ENCODE results near the gene RNF113B. TPM values are rescaled to one million over a fixed set of nuclear protein-coding genes. Genes with fewer than 3 reads are reported as not detected.

Gene RNF113B
- total RNA-seq: not detected

DNA sequence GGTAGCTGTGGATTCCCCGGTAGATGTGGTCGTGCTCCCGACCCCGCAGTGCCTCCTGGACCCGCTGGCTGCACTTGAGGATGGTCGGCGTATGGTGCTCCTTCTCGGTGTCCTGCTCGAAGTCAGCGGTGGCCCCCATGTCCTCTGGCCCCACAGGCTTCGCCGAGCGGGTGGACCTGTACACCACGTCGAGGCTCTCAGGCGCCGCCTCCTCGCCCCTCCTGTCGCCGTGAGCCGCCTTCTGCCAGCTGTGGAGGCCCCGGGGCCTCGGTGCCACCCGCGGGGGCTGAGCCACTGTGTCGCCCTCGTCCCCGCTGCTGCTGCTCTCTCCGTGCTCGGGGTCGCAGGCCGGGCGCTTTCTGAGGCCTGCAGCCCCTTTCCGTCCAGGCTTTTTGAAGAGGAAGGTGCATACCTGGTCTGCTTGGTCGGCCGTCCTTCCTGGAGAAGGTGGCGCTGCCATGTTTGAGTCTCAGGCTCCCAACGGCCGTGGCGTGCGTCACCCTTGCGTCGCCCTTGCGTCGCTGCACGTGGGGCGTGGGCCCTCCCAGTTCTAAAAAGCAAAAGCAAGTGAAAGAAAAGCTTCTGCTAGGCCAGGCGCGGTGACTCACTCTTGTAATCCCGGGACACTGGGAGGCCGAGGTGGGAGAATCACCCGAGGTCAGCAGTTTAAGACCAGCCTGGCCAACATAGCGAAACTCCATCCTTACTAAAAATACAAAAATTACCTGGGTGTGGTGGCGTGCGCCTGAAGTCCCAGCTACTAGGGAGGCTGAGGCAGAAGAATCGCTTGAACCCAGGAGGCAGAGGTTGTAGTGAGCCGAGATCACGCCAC, at the start of gene RNF113B:
RNF113B (minus strand) TSS at position 493 of the 832 bp plus-strand sequence; CDS start at position 460, 33 bp downstream.
- H3K4me3 Mint-ChIP-seq: no peak within 1 kb of the TSS
- POLR2A ChIA-PET: no interaction called here
- intact Hi-C loops (cut with micrococcal nuclease): no loop called here
- CTCF ChIA-PET: no interaction called here
- DNase-seq (no peak), ATAC-seq (no peak)
- H3K9me3 Mint-ChIP-seq: no peaks in the 10 kb centered on the region
- no peaks in the 10 kb centered on the region for H3K36me3 Mint-ChIP-seq (ENCODE audit: low read depth)
- H3K4me1 Mint-ChIP-seq (ENCODE audit: low read depth): no peaks in the 10 kb centered on the region
- no peak within 1 kb of the TSS for H3K27ac Mint-ChIP-seq
- TF ChIP-seq, protein P1, sequence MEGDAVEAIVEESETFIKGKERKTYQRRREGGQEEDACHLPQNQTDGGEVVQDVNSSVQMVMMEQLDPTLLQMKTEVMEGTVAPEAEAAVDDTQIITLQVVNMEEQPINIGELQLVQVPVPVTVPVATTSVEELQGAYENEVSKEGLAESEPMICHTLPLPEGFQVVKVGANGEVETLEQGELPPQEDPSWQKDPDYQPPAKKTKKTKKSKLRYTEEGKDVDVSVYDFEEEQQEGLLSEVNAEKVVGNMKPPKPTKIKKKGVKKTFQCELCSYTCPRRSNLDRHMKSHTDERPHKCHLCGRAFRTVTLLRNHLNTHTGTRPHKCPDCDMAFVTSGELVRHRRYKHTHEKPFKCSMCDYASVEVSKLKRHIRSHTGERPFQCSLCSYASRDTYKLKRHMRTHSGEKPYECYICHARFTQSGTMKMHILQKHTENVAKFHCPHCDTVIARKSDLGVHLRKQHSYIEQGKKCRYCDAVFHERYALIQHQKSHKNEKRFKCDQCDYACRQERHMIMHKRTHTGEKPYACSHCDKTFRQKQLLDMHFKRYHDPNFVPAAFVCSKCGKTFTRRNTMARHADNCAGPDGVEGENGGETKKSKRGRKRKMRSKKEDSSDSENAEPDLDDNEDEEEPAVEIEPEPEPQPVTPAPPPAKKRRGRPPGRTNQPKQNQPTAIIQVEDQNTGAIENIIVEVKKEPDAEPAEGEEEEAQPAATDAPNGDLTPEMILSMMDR (IDR thresholded peaks at IDR 0.05): no peak
- peaks cover 9% of the 10 kb centered on the region for H3K27me3 Mint-ChIP-seq

DNA sequence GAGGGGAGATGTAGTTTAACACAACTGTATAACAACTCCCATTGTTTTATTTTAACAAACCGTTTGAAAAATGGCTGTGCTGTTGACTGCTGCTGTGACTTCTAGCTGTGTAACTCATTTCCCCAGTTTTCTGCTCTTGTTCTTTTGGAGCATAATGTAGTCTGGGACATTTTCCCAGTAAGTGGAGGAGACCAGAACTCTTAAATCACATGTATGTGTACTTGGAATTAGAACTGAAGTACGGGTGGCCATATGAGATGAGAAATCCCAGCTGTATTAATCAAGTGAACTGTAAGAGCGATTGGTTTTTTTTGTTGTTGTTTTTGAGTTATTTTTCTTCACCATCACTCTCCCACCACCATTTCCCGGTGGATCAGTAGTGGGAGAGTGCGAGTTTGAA, 49.4 kb upstream of the RNF113B start:
- ATAC-seq: no peak
- H3K36me3 Mint-ChIP-seq (ENCODE audit: low read depth): no peaks in the 10 kb centered on the region
- H3K27ac Mint-ChIP-seq: no peak overlapping the region
- H3K4me1 Mint-ChIP-seq (ENCODE audit: low read depth): no peaks in the 10 kb centered on the region
- peaks cover 2% of the 10 kb centered on the region for H3K9me3 Mint-ChIP-seq
- H3K4me3 Mint-ChIP-seq: no peak overlapping the region
- DNase-seq: no peak
- TF ChIP-seq, protein P1 (IDR thresholded peaks at IDR 0.05): no peak
- CTCF ChIA-PET: no interaction called here
- intact Hi-C loops (cut with micrococcal nuclease): no loop called here
- H3K27me3 Mint-ChIP-seq: peaks cover 8% of the 10 kb centered on the region
- POLR2A ChIA-PET: no interaction called here

DNA sequence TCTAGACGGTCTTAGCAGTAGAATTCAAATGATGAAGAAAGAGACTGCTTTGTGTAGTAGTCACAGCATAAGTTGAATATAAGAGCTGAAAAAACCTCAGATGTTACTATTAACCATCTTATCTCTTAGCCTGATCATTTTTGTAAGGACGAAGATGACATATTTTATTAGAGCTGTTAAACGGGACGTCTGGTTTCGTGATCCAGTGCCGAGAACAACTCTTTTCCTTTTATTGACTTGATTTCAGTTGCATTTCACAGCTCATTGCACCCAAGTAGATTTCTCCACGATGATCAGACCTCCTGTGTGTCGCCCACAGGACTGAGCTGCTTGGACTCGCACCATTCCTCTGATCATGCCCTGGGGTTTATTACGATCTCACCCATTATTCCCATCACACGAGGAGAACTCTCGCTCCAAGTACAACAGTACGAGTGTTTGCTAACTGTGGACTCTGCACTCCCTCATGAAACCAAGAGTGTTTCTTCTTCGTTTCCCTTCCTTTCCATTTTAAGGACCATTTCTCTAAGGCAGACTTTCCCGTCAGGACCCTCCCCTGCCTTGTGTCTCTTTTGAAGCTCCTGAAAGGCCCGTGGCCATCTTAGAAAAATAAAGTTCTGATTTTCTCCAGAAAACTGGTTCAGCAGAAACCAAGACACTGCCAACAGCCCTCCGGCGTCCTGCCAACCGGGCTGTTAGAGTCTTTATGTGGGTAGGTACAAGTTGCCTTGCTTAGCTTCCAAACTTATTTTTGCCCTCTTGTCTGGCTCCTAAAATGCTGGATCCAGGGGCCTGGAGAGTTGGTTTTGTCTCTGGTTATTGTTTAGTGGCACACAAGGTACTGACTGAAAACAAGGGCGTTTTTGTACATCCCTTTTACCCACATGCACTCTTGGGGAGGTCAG, 48.2 kb upstream of the RNF113B start:
- intact Hi-C loops (cut with micrococcal nuclease): no loop called here
- no peaks in the 10 kb centered on the region for H3K4me1 Mint-ChIP-seq (ENCODE audit: low read depth)
- ChIA-PET CTCF (no interaction called here), POLR2A (interaction anchor here (0.6 kb wide), 1 partner anchor 160 kb away, joined by 3 read pairs; no protein-coding TSS in a partner anchor)
- no peaks in the 10 kb centered on the region for H3K9me3 Mint-ChIP-seq
- DNase-seq: no peak
- H3K27me3 Mint-ChIP-seq: peaks cover 8% of the 10 kb centered on the region
- H3K36me3 Mint-ChIP-seq (ENCODE audit: low read depth): no peaks in the 10 kb centered on the region
- TF ChIP-seq, protein P1 (IDR thresholded peaks at IDR 0.05): no peak
- no peak overlapping the region for H3K4me3 Mint-ChIP-seq
- no peak for ATAC-seq
- H3K27ac Mint-ChIP-seq: no peak overlapping the region

DNA sequence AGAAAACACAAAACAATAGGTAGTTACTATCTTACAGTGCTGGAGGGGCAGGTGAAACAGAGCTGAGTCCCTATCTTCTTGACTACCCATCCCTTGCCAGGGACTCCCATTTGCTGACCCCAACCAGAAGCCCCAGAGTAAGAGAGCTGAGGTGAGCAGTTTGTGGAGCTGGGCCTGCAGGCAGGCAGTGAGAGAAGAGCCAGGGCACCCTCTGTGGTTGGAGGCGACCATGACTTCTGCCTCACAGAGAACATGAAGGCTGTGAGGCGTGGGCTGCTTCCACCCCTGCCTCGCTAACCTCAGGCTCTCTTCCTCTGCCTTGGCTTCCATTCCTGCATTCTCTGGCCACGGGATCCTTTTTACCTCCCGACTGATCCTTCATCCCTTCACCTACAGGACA, 47.5 kb upstream of the RNF113B start:
- TF ChIP-seq, protein P1 (IDR thresholded peaks at IDR 0.05): no peak
- CTCF ChIA-PET: no interaction called here
- peaks cover 8% of the 10 kb centered on the region for H3K27me3 Mint-ChIP-seq
- H3K27ac Mint-ChIP-seq: no peak overlapping the region
- no peaks in the 10 kb centered on the region for H3K9me3 Mint-ChIP-seq
- no peaks in the 10 kb centered on the region for H3K36me3 Mint-ChIP-seq (ENCODE audit: low read depth)
- no peak for DNase-seq
- no peak for ATAC-seq
- POLR2A ChIA-PET: no interaction called here
- no peaks in the 10 kb centered on the region for H3K4me1 Mint-ChIP-seq (ENCODE audit: low read depth)
- intact Hi-C loops (cut with micrococcal nuclease): no loop called here
- no peak overlapping the region for H3K4me3 Mint-ChIP-seq

DNA sequence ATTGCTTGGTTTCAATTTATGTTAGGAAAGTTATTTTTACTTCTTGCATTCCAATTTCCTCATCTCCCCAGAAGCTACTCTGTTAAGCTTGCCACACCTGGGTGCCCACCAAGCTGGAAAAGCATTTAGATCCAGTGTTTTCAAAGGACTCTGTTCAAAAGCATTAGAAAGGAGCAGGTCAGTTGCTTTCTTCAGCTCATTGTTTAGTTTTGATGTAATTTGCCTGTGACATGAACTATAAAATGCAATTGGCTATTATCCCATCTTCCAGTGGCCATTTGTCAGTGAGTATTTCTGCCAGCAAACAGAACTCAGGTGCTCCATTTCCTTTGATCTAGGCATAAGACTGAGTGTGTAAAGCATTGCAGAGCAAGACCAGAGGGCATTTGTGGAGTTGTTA, 46.7 kb upstream of the RNF113B start:
- DNase-seq (no peak), ATAC-seq (no peak)
- CTCF ChIA-PET: no interaction called here
- Mint-ChIP-seq H3K4me1 (ENCODE audit: low read depth) (no peaks in the 10 kb centered on the region), H3K4me3 (no peak overlapping the region), H3K27me3 (peaks cover 8% of the 10 kb centered on the region), H3K27ac (no peak overlapping the region), H3K9me3 (no peaks in the 10 kb centered on the region), H3K36me3 (ENCODE audit: low read depth) (no peaks in the 10 kb centered on the region)
- intact Hi-C loops (cut with micrococcal nuclease): no loop called here
- POLR2A ChIA-PET: no interaction called here
- TF ChIP-seq, protein P1 (IDR thresholded peaks at IDR 0.05): no peak

All from activated CD8-positive, alpha-beta T cell treated with anti-CD3 and anti-CD28 coated beads for 36 hours (primary cell).